SK-N-SH (cell line): ENCODE data around the gene SKA2.
"Not testable (repeated sequence)": the region's sequence is repeated elsewhere in the genome, so short reads cannot be mapped to it uniquely, and the experiment has no call there.

ENCODE experiments used
- ELF1 ChIP-seq: IDR thresholded peaks from 2 replicates; pipeline ENCODE4 v1.4.0; 2012
- EP300 ChIP-seq, 2 experiments: IDR thresholded peaks; 2 replicates each; pipeline versions ENCODE4 v1.4.0 to v1.6.1; 2012; ENCODE audit warnings: borderline replicate concordance in 1 of 2, low read depth in 1 of 2, low read length in 1 of 2
- FOXJ3 ChIP-seq: sonication (generic); formaldehyde crosslinking; IDR thresholded peaks from 2 replicates; pipeline ENCODE4 v1.5.1; 2020; ENCODE audit warnings: mild to moderate bottlenecking, missing genetic modification reagents
- IRF3 ChIP-seq: fragments of 150-350 bp; IDR thresholded peaks from 2 replicates; pipeline ENCODE4 v1.6.1; 2016; ENCODE audit warnings: mild to moderate bottlenecking, low read depth, low read length
- RFX5 ChIP-seq: IDR thresholded peaks from 2 replicates; pipeline ENCODE4 v1.6.1; 2012; ENCODE audit warnings: mild to moderate bottlenecking, improper control_type of control experiment, low read length
- TAF1 ChIP-seq: IDR thresholded peaks from 2 replicates; pipeline ENCODE4 v1.6.1; 2012; ENCODE audit warnings: low read depth, mild to moderate bottlenecking, low read length, moderate library complexity, borderline replicate concordance
- YY1 ChIP-seq: IDR thresholded peaks from 2 replicates; pipeline ENCODE4 v1.4.0; 2012; ENCODE audit warnings: low read depth, mild to moderate bottlenecking
- TF ChIP-seq, protein P1 (sequence below): IDR thresholded peaks from 2 replicates; pipeline ENCODE4 v1.4.0; 2012; ENCODE audit warnings: low read depth

- not testable (repeated sequence) for TF ChIP-seq IRF3; EP300 (IDR thresholded peaks at IDR 0.05; ENCODE audit: borderline replicate concordance in 1 of 2, low read depth in 1 of 2, low read length in 1 of 2); RFX5; FOXJ3 (CRISPR knock-in tag); ELF1; TAF1; YY1
- TF ChIP-seq, protein P1, sequence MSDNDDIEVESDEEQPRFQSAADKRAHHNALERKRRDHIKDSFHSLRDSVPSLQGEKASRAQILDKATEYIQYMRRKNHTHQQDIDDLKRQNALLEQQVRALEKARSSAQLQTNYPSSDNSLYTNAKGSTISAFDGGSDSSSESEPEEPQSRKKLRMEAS, result not testable (repeated sequence)
Observed at GRCh38 chr17:59138339-59138738, 16.6 kb downstream of the SKA2 start.
